ENCODE results near the gene DRP2. TPM values are rescaled to one million over a fixed set of nuclear protein-coding genes. Genes with fewer than 3 reads are reported as not detected.

The DRP2 gene
- total and polyA plus RNA-seq, 4 experiments from 2014 or later, result 0.08 to 0.13 TPM; not detected in 2

DNA sequence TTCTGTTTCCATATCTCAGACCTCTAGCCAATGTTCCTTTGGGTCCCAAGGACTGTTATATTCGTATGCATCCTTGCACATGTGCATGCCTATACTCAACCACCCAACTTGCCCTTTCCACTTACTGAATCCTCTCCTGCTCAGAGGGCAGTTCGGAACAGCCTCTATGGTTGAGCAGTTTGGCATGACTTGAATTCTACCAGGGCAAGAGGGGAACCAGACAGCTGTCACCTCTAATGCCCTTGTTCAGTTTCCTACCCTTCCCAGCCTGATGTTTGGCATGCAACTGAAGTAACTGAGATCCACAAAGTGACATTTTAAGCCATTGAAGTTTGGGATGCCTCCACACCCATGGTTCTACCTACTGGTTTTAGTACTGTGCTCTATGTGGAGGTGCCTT, 17.5 kb downstream of the DRP2 start:
- H3K27ac Mint-ChIP-seq, result no peak overlapping the region
- intact Hi-C loops (cut with micrococcal nuclease), result no loop called here
- no peak overlapping the region for H3K4me3 Mint-ChIP-seq
- no peaks in the 10 kb centered on the region for H3K9me3 ChIP-seq (ENCODE audit: control insufficient read depth in 1 of 2, low read length in 2 of 2)
- no peaks in the 10 kb centered on the region for H3K27me3 Mint-ChIP-seq
- H3K27me3 ChIP-seq (ENCODE audit: insufficient read depth, low read length), result no peaks in the 10 kb centered on the region
- H3K36me3 Mint-ChIP-seq, result no peaks in the 10 kb centered on the region
- H3K36me3 ChIP-seq (ENCODE audit: insufficient read depth, low read length), result no peaks in the 10 kb centered on the region
- POLR2A ChIA-PET (ENCODE audit: partially characterized antibody), result no interaction called here
- H3K4me1 Mint-ChIP-seq, result no peaks in the 10 kb centered on the region
- H3K4me3 ChIP-seq (ENCODE audit: low read length in 2 of 2), result no peak overlapping the region
- no peaks in the 10 kb centered on the region for H3K4me1 ChIP-seq (ENCODE audit: insufficient read depth, low read length)
- no peak for DNase-seq
- no peak overlapping the region for H3K27ac ChIP-seq (ENCODE audit: low read depth, low read length)
- CTCF ChIA-PET (ENCODE audit: partially characterized antibody), result no interaction called here
- no peaks in the 10 kb centered on the region for H3K9me3 Mint-ChIP-seq

DNA sequence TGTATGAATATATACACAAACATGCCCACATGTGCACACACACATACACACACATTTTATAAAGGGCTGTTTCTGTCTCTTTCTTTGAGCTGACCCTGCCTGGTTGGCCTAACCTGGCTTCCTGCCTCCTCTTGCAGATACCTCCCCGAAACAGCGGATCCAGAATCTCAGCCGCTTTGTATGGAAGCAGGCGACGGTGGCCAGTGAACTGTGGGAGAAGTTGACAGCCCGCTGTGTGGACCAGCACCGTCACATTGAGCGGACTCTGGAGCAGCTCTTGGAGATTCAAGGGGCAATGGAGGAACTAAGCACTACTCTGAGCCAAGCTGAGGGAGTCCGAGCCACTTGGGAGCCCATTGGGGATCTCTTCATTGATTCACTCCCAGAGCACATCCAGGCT, 21.9 kb downstream of the DRP2 start:
- Mint-ChIP-seq H3K9me3 (no peaks in the 10 kb centered on the region), H3K4me3 (no peak overlapping the region), H3K36me3 (no peaks in the 10 kb centered on the region), H3K27me3 (no peaks in the 10 kb centered on the region), H3K4me1 (no peaks in the 10 kb centered on the region), H3K27ac (no peak overlapping the region)
- no peak for DNase-seq
- H3K4me1 ChIP-seq (ENCODE audit: insufficient read depth, low read length), result no peaks in the 10 kb centered on the region
- no peaks in the 10 kb centered on the region for H3K9me3 ChIP-seq (ENCODE audit: control insufficient read depth in 1 of 2, low read length in 2 of 2)
- POLR2A ChIA-PET (ENCODE audit: partially characterized antibody), result no interaction called here
- H3K27me3 ChIP-seq (ENCODE audit: insufficient read depth, low read length), result no peaks in the 10 kb centered on the region
- intact Hi-C loops (cut with micrococcal nuclease), result no loop called here
- H3K27ac ChIP-seq (ENCODE audit: low read depth, low read length), result no peak overlapping the region
- no peak overlapping the region for H3K4me3 ChIP-seq (ENCODE audit: low read length in 2 of 2)
- CTCF ChIA-PET (ENCODE audit: partially characterized antibody), result no interaction called here
- no peaks in the 10 kb centered on the region for H3K36me3 ChIP-seq (ENCODE audit: insufficient read depth, low read length)

DNA sequence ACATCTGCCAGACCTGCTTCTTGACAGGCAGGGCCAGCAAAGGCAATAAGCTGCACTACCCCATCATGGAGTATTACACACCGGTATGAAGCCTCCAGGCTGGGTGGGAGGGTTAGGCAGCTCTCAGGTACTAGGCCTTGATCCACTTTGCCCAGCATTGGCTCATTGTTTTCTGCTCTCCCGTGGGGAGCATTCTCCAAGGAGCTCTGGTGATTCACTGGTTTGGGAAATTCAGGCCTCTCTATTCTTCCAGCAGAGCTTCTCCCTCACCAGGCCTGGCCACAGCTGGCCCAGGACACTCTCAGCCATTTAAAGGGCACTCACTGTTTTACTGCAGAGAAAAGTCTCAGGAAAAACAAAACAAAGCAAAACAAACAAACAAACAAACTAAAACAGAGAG, 33.0 kb downstream of the DRP2 start:
- peaks cover 0 to 2% (median 0%) of the 10 kb centered on the region in 8 donors for H3K9me3 Mint-ChIP-seq
- no peak for DNase-seq
- no peaks in the 10 kb centered on the region for H3K36me3 Mint-ChIP-seq
- intact Hi-C loops (cut with micrococcal nuclease), result no loop called here
- Histone ChIP-seq H3K27me3 (ENCODE audit: insufficient read depth, low read length) (no peaks in the 10 kb centered on the region), H3K27ac (ENCODE audit: low read depth, low read length) (no peak overlapping the region), H3K4me3 (ENCODE audit: low read length in 2 of 2) (no peak overlapping the region), H3K9me3 (ENCODE audit: control insufficient read depth in 1 of 2, low read length in 2 of 2) (no peaks in the 10 kb centered on the region), H3K36me3 (ENCODE audit: insufficient read depth, low read length) (no peaks in the 10 kb centered on the region), H3K4me1 (ENCODE audit: insufficient read depth, low read length) (no peaks in the 10 kb centered on the region)
- no peak overlapping the region for H3K4me3 Mint-ChIP-seq
- no peaks in the 10 kb centered on the region for H3K27me3 Mint-ChIP-seq
- H3K27ac Mint-ChIP-seq, result no peak overlapping the region
- POLR2A ChIA-PET (ENCODE audit: partially characterized antibody), result no interaction called here
- peaks cover 0 to 2% (median under 1%) of the 10 kb centered on the region in 4 donors for H3K4me1 Mint-ChIP-seq
- CTCF ChIA-PET (ENCODE audit: partially characterized antibody), result no interaction called here

DNA sequence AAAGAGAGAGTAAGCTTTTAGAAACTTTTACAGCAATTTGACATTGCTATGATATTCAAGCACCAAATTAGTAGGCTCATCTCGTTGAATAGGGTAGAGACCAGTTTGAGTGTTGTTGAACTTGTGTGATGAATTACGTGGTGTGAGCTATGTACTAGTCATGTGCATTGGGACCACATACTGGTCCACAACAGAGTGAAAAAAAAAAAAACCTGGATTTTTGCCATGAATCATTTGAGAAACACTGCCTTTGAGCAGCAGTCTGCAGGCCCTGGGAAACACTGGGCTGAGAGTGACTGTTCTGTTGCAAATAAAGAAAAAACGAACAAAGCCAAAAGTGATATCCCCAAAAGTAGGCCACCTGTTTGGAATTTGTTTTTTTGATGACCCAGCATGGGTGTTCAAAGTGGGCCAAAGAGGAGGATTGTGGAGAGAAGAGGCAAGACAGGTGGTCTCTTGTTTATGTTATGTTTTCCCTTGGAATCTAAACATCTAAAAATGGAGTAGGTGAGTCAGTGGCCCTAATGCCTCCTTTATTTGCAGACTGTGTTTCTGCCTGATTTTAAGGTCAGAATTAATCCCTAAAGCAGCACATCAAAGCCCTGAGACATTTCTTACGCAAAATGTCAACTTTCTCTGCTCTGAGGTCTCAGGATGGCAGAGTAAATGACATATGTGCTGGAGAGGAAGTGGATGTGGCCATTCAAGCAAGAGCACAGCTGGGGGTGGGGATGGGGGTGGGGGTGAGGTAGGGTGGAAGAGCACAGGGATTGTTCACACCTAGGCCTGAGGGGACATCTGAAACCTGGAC, 38.1 kb downstream of the DRP2 start:
- Mint-ChIP-seq H3K4me1 (peaks cover 0 to 5% (median 2%) of the 10 kb centered on the region in 4 donors), H3K27ac (peak overlapping the region in 1 of 7 donors; percentile 46), H3K4me3 (no peak overlapping the region), H3K27me3 (no peaks in the 10 kb centered on the region), H3K36me3 (no peaks in the 10 kb centered on the region), H3K9me3 (peaks cover 0 to 4% (median 0%) of the 10 kb centered on the region in 8 donors)
- no peaks in the 10 kb centered on the region for H3K9me3 ChIP-seq (ENCODE audit: control insufficient read depth in 1 of 2, low read length in 2 of 2)
- no peak overlapping the region for H3K27ac ChIP-seq (ENCODE audit: low read depth, low read length)
- ChIA-PET CTCF (ENCODE audit: partially characterized antibody) (no interaction called here), POLR2A (ENCODE audit: partially characterized antibody) (no interaction called here)
- peaks cover 4% of the 10 kb centered on the region for H3K4me1 ChIP-seq (ENCODE audit: insufficient read depth, low read length)
- H3K36me3 ChIP-seq (ENCODE audit: insufficient read depth, low read length), result no peaks in the 10 kb centered on the region
- H3K4me3 ChIP-seq (ENCODE audit: low read length in 2 of 2), result no peak overlapping the region
- no peak for DNase-seq
- intact Hi-C loops (cut with micrococcal nuclease), result no loop called here
- H3K27me3 ChIP-seq (ENCODE audit: insufficient read depth, low read length), result no peaks in the 10 kb centered on the region

DNA sequence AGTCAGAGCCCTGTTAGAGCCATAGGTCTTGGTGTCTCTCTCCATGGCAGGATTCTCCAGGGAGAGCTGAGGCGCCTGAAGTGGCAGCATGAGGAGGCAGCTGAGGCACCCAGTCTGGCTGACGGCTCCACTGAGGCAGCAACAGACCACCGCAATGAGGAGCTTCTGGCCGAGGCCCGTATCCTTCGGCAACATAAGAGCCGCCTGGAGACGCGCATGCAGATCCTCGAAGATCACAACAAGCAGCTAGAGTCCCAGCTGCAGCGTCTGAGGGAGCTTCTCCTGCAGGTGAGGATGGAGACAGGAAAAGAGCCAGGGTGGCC, 38.6 kb downstream of the DRP2 start:
- no peak overlapping the region for H3K27ac ChIP-seq (ENCODE audit: low read depth, low read length)
- H3K27ac Mint-ChIP-seq, result no peak overlapping the region
- no peak overlapping the region for H3K4me3 Mint-ChIP-seq
- peaks cover 4% of the 10 kb centered on the region for H3K4me1 ChIP-seq (ENCODE audit: insufficient read depth, low read length)
- peaks cover 0 to 4% (median 0%) of the 10 kb centered on the region in 8 donors for H3K9me3 Mint-ChIP-seq
- CTCF ChIA-PET (ENCODE audit: partially characterized antibody), result no interaction called here
- H3K4me3 ChIP-seq (ENCODE audit: low read length in 2 of 2), result no peak overlapping the region
- no peaks in the 10 kb centered on the region for H3K36me3 ChIP-seq (ENCODE audit: insufficient read depth, low read length)
- H3K4me1 Mint-ChIP-seq, result peaks cover 0 to 5% (median 2%) of the 10 kb centered on the region in 4 donors
- H3K27me3 ChIP-seq (ENCODE audit: insufficient read depth, low read length), result no peaks in the 10 kb centered on the region
- POLR2A ChIA-PET (ENCODE audit: partially characterized antibody), result no interaction called here
- H3K9me3 ChIP-seq (ENCODE audit: control insufficient read depth in 1 of 2, low read length in 2 of 2), result no peaks in the 10 kb centered on the region
- H3K27me3 Mint-ChIP-seq, result no peaks in the 10 kb centered on the region
- no peaks in the 10 kb centered on the region for H3K36me3 Mint-ChIP-seq
- DNase-seq, result no peak
- intact Hi-C loops (cut with micrococcal nuclease), result no loop called here

DNA sequence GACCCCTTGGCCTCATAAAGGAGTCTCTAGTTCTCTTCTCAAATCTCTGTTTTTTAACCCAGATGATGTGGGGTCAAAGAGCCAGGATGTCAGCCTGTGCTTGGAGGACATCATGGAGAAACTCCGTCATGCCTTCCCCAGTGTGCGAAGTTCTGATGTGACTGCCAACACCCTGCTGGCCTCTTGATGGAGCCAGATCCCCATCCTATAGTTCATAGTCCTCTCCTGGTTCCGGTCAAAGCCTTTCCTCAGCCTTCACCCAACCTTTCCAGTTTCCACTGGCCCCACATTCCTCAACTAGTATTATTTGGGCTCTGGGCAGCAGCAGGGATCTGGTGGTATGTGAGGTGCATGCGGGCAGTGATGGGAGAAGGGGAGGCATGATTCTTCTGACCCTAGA, 40.8 kb downstream of the DRP2 start:
- POLR2A ChIA-PET (ENCODE audit: partially characterized antibody), result no interaction called here
- CTCF ChIA-PET (ENCODE audit: partially characterized antibody), result no interaction called here
- no peak overlapping the region for H3K27ac ChIP-seq (ENCODE audit: low read depth, low read length)
- H3K36me3 Mint-ChIP-seq, result no peaks in the 10 kb centered on the region
- no peaks in the 10 kb centered on the region for H3K27me3 ChIP-seq (ENCODE audit: insufficient read depth, low read length)
- no peaks in the 10 kb centered on the region for H3K27me3 Mint-ChIP-seq
- H3K36me3 ChIP-seq (ENCODE audit: insufficient read depth, low read length), result no peaks in the 10 kb centered on the region
- peaks cover 4% of the 10 kb centered on the region for H3K4me1 ChIP-seq (ENCODE audit: insufficient read depth, low read length)
- no peak overlapping the region for H3K4me3 Mint-ChIP-seq
- intact Hi-C loops (cut with micrococcal nuclease), result no loop called here
- DNase-seq, result no peak
- no peaks in the 10 kb centered on the region for H3K9me3 ChIP-seq (ENCODE audit: control insufficient read depth in 1 of 2, low read length in 2 of 2)
- H3K9me3 Mint-ChIP-seq, result peaks cover 0 to 4% (median 0%) of the 10 kb centered on the region in 8 donors
- H3K27ac Mint-ChIP-seq, result no peak overlapping the region
- H3K4me3 ChIP-seq (ENCODE audit: low read length in 2 of 2), result no peak overlapping the region
- peaks cover 0 to 5% (median 2%) of the 10 kb centered on the region in 4 donors for H3K4me1 Mint-ChIP-seq

DNA sequence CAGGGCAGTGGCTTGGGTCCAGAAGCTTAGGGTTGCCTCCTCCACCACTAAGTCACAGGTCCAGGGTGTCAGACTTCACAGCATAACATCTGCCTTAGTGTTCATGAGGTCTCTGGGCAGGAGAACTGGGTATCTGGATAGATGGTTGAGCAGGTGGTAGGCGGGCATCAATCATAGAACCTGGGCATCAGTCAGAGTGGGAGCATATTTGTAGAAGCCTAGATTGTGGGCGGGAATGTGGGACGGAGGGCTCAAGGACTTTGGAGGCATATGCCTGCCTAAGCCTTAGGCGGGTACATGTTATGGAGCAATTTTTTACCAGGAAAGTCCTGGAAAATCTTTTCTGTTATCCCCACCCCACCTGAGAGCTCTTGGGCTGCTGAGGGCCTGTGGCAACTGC, 43.0 kb downstream of the DRP2 start:
- Mint-ChIP-seq H3K4me1 (peaks cover 0 to 3% (median 1%) of the 10 kb centered on the region in 4 donors), H3K27ac (no peak overlapping the region), H3K9me3 (peaks cover 0 to 2% (median 0%) of the 10 kb centered on the region in 8 donors), H3K36me3 (no peaks in the 10 kb centered on the region), H3K27me3 (no peaks in the 10 kb centered on the region), H3K4me3 (no peak overlapping the region)
- DNase-seq, result no peak
- intact Hi-C loops (cut with micrococcal nuclease), result no loop called here
- Histone ChIP-seq H3K27ac (ENCODE audit: low read depth, low read length) (no peak overlapping the region), H3K4me1 (ENCODE audit: insufficient read depth, low read length) (peaks cover 4% of the 10 kb centered on the region), H3K27me3 (ENCODE audit: insufficient read depth, low read length) (no peaks in the 10 kb centered on the region), H3K4me3 (ENCODE audit: low read length in 2 of 2) (no peak overlapping the region), H3K9me3 (ENCODE audit: control insufficient read depth in 1 of 2, low read length in 2 of 2) (no peaks in the 10 kb centered on the region), H3K36me3 (ENCODE audit: insufficient read depth, low read length) (no peaks in the 10 kb centered on the region)
- ChIA-PET CTCF (ENCODE audit: partially characterized antibody) (no interaction called here), POLR2A (ENCODE audit: partially characterized antibody) (no interaction called here)

DNA sequence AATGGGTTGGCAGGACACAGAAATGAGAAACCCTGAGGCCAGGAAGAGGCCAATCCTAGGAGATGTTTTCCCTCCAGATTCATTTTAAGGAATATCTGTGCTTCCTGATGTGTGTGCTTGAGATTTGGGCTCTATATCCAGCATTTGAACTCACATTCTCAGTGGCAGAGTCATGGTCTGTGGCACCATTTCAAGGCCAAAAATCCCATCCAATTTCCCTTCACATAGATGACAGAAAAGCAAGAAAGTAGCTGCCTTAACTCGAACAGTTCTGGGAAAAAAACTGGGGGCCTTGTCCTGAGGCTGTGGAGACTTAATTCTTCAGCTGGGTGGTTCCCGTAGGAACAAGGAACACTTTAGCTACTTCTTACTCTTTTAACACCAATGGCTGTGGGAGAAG, 44.2 kb downstream of the DRP2 start:
- Histone ChIP-seq H3K9me3 (ENCODE audit: control insufficient read depth in 1 of 2, low read length in 2 of 2) (no peaks in the 10 kb centered on the region), H3K27ac (ENCODE audit: low read depth, low read length) (no peak overlapping the region), H3K4me3 (ENCODE audit: low read length in 2 of 2) (no peak overlapping the region), H3K4me1 (ENCODE audit: insufficient read depth, low read length) (no peaks in the 10 kb centered on the region), H3K27me3 (ENCODE audit: insufficient read depth, low read length) (no peaks in the 10 kb centered on the region), H3K36me3 (ENCODE audit: insufficient read depth, low read length) (no peaks in the 10 kb centered on the region)
- H3K9me3 Mint-ChIP-seq, result peaks cover 0 to 2% (median 0%) of the 10 kb centered on the region in 8 donors
- H3K27ac Mint-ChIP-seq, result no peak overlapping the region
- no peaks in the 10 kb centered on the region for H3K4me1 Mint-ChIP-seq
- ChIA-PET POLR2A (ENCODE audit: partially characterized antibody) (no interaction called here), CTCF (ENCODE audit: partially characterized antibody) (no interaction called here)
- intact Hi-C loops (cut with micrococcal nuclease), result no loop called here
- H3K4me3 Mint-ChIP-seq, result no peak overlapping the region
- no peaks in the 10 kb centered on the region for H3K36me3 Mint-ChIP-seq
- no peaks in the 10 kb centered on the region for H3K27me3 Mint-ChIP-seq
- no peak for DNase-seq

All from CD4-positive, alpha-beta memory T cell (primary cell).